Upper lobe of left lung (tissue), 4 donors: ENCODE measurements around the gene TNFRSF14.

Source experiments
- POLR2A ChIP-seq, 4 donors: fragments of 450-650 bp; IDR thresholded peaks; one replicate each; pipeline ENCODE4 v1.5.1; 2016 to 2017; ENCODE audit warnings: antibody characterized with exemption in 4 of 4, mild to moderate bottlenecking in 2 of 4
- TF ChIP-seq, protein P1 (sequence below), 6 experiments: fragments of 450-650 bp in 4 of 6; fragments of 200-600 bp in 2 of 6; sonication (generic) in 2 of 6; IDR thresholded peaks; one replicate each; pipeline ENCODE4 v1.5.1; 2016 to 2019; ENCODE audit warnings: antibody characterized with exemption in 6 of 6

- TF ChIP-seq, protein P1, sequence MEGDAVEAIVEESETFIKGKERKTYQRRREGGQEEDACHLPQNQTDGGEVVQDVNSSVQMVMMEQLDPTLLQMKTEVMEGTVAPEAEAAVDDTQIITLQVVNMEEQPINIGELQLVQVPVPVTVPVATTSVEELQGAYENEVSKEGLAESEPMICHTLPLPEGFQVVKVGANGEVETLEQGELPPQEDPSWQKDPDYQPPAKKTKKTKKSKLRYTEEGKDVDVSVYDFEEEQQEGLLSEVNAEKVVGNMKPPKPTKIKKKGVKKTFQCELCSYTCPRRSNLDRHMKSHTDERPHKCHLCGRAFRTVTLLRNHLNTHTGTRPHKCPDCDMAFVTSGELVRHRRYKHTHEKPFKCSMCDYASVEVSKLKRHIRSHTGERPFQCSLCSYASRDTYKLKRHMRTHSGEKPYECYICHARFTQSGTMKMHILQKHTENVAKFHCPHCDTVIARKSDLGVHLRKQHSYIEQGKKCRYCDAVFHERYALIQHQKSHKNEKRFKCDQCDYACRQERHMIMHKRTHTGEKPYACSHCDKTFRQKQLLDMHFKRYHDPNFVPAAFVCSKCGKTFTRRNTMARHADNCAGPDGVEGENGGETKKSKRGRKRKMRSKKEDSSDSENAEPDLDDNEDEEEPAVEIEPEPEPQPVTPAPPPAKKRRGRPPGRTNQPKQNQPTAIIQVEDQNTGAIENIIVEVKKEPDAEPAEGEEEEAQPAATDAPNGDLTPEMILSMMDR (IDR thresholded peaks at IDR 0.05) = no peak
- TF ChIP-seq POLR2A (IDR thresholded peaks at IDR 0.05) = no peak
These were observed 21.3 kb upstream of the TNFRSF14 start for GRCh38 chr1:2534687-2535441.
